Sigmoid colon (tissue), 7 donors: ENCODE measurements around the gene EIF3I. TPM values are rescaled to one million over a fixed set of nuclear protein-coding genes. Genes with fewer than 3 reads are reported as not detected.

Experiments used
- DNase-seq: peaks from one replicate; pipeline ENCODE4 v3.0.0-alpha.2; 2019
- H3K27ac ChIP-seq, 4 donors: fragments of 200-600 bp; sonication (generic); one replicate each; pipeline ENCODE4 v1.5.1; 2016 to 2019; ENCODE audit warnings: mild to moderate bottlenecking in 1 of 4
- H3K27me3 ChIP-seq, 3 donors: fragments of 200-600 bp; sonication (generic); one replicate each; pipeline ENCODE4 v1.5.1; 2019; ENCODE audit warnings: mild to moderate bottlenecking in 1 of 3
- H3K36me3 ChIP-seq, 4 donors: fragments of 200-600 bp; sonication (generic); one replicate each; pipeline ENCODE4 v1.5.1; 2016 to 2019
- H3K4me1 ChIP-seq, 4 donors: fragments of 200-600 bp; sonication (generic); one replicate each; pipeline ENCODE4 v1.5.1; 2017 to 2019
- H3K4me3 ChIP-seq, 4 donors: fragments of 200-600 bp; sonication (generic); one replicate each; pipeline ENCODE4 v1.5.1; 2017 to 2019; ENCODE audit warnings: mild to moderate bottlenecking in 2 of 4, moderate library complexity in 1 of 4
- H3K9me3 ChIP-seq, 4 donors: fragments of 200-600 bp in 3 of 4; sonication (generic) in 3 of 4; one replicate each; pipeline versions ENCODE4 v1.5.1 to v1.6.1; 2013 to 2019
- EP300 ChIP-seq, 4 donors: sonication (generic); formaldehyde crosslinking; IDR thresholded peaks; one replicate each; pipeline ENCODE4 v1.6.1; 2017; ENCODE audit warnings: antibody characterized with exemption in 4 of 4
- POLR2A ChIP-seq, 2 donors: fragments of 450-650 bp; IDR thresholded peaks; one replicate each; pipeline ENCODE4 v1.6.1; 2016; ENCODE audit warnings: antibody characterized with exemption in 2 of 2, mild to moderate bottlenecking in 2 of 2, moderate library complexity in 2 of 2
- POLR2AphosphoS5 ChIP-seq, 4 donors: sonication (generic); formaldehyde crosslinking; IDR thresholded peaks; one replicate each; pipeline ENCODE4 v1.6.1; 2017; ENCODE audit warnings: antibody characterized with exemption in 4 of 4
- WGBS, 2 donors: extraction: QIAGEN DNeasy Blood & Tissue Kit; methylation state at CpG; one replicate each; pipeline ENCODE4 v1.1.7; 2013; 5-methylcytosine and 5-hydroxymethylcytosine counted together
- intact Hi-C: fragments of 100-400 bp; cut with DNase I; formaldehyde crosslinking; loops from one replicate; pipeline ENCODE4 v1.15.1; 2023
- polyA plus RNA-seq, 3 donors: library from polyadenylated mRNA; stranded (reverse); fragments of 200-250 nt; gene quantifications; one replicate each; pipeline ENCODE4 v1.2.3, GENCODE V29; 2013
- total RNA-seq, 4 donors: library from RNA; depleted of rRNA; stranded (reverse); fragments of >200 nt; gene quantifications; one replicate each; pipeline ENCODE4 v1.1.0, GENCODE V29; 2016
- TF ChIP-seq, protein P1 (sequence below), 4 experiments: fragments of 450-650 bp in 3 of 4; fragments of 200-600 bp in 1 of 4; IDR thresholded peaks; one replicate each; pipeline ENCODE4 v1.5.1; 2016 to 2019; ENCODE audit warnings: antibody characterized with exemption in 4 of 4, mild to moderate bottlenecking in 3 of 4, moderate library complexity in 2 of 4
- donor health status: healthy with polysubstance abuse.
- donor health status: Bipolar disorder and iron deficiency.
- donor health status: healthy.

EIF3I gene
- total and polyA plus RNA-seq, 7 donors = 163 to 226 (median 173) TPM

DNA sequence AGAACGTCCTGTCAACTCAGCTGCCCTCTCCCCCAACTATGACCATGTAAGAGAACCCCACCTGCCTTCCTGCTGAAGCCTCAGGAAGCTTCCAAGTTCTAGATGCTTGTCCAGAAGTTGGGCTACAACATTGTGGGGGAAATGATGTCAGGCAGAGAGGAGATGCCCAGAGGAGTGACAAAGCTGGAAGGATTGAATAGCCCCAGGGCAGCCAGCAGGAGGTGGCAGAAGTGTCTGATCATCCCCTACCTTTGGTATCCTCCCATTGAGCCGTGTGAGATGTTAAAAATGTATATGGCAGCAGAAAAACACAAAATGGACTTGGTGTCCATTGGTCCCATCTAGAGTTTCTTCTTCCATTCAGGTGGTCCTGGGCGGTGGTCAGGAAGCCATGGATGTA is 6.6 kb downstream of the EIF3I start:
- no peak overlapping the region for H3K27ac ChIP-seq
- WGBS, 2 donors = 85 to 90% methylated on average over 3 of the region's 3 CpGs
- H3K27me3 ChIP-seq = no peaks in the 10 kb centered on the region
- peaks cover 0 to 7% (median 5%) of the 10 kb centered on the region in 4 donors for H3K4me1 ChIP-seq
- no peak overlapping the region for H3K4me3 ChIP-seq
- intact Hi-C loops = no loop called here
- TF ChIP-seq EP300 (IDR thresholded peaks at IDR 0.05) = no peak
- TF ChIP-seq, protein P1, sequence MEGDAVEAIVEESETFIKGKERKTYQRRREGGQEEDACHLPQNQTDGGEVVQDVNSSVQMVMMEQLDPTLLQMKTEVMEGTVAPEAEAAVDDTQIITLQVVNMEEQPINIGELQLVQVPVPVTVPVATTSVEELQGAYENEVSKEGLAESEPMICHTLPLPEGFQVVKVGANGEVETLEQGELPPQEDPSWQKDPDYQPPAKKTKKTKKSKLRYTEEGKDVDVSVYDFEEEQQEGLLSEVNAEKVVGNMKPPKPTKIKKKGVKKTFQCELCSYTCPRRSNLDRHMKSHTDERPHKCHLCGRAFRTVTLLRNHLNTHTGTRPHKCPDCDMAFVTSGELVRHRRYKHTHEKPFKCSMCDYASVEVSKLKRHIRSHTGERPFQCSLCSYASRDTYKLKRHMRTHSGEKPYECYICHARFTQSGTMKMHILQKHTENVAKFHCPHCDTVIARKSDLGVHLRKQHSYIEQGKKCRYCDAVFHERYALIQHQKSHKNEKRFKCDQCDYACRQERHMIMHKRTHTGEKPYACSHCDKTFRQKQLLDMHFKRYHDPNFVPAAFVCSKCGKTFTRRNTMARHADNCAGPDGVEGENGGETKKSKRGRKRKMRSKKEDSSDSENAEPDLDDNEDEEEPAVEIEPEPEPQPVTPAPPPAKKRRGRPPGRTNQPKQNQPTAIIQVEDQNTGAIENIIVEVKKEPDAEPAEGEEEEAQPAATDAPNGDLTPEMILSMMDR (IDR thresholded peaks at IDR 0.05) = no peak
- TF ChIP-seq POLR2A (IDR thresholded peaks at IDR 0.05) = no peak
- no peak for TF ChIP-seq POLR2AphosphoS5 (IDR thresholded peaks at IDR 0.05)
- peaks cover 34 to 88% (median 50%) of the 10 kb centered on the region in 4 donors for H3K36me3 ChIP-seq
- DNase-seq = no peak
- H3K9me3 ChIP-seq = no peaks in the 10 kb centered on the region

DNA sequence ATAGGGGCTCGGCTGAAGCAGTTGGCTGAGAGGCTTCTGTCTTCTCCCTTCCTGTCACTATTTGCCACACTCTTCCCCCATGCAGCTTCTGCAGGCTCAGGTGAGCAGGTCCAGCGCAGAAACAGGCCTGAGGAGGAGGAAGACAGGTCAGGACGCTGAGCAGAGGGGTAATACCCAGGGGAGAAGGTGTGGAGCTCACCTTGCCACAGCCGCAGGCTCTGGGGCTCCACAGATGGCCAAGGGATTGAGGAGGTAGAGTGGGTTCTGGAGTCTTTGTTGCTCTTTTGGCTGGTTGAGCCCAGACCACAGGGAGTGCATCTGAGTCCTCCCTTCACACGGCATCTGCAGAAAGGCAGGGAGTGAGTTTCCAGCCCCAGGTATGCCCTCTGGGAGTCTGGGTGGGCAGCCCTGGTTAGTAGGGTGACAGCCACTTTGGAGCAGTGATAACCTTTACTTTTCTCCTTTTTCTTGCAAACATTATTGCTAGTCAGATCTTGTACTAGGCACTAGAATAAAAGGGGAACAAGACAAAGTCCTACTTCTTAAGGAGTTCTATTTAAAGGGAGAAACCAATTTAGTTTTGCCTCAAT is 9.7 kb downstream of the EIF3I start:
- no peak overlapping the region for H3K4me3 ChIP-seq
- H3K4me1 ChIP-seq = no peaks in the 10 kb centered on the region
- WGBS, 2 donors = 85 to 91% methylated on average over 5 of the region's 5 CpGs
- H3K9me3 ChIP-seq = no peaks in the 10 kb centered on the region
- peaks cover 23 to 62% (median 34%) of the 10 kb centered on the region in 4 donors for H3K36me3 ChIP-seq
- no peaks in the 10 kb centered on the region for H3K27me3 ChIP-seq
- intact Hi-C loops = no loop called here
- no peak for TF ChIP-seq POLR2AphosphoS5 (IDR thresholded peaks at IDR 0.05)
- TF ChIP-seq POLR2A (IDR thresholded peaks at IDR 0.05) = no peak
- TF ChIP-seq, protein P1 (IDR thresholded peaks at IDR 0.05) = no peak
- TF ChIP-seq EP300 (IDR thresholded peaks at IDR 0.05) = no peak
- no peak for DNase-seq
- H3K27ac ChIP-seq = no peak overlapping the region

DNA sequence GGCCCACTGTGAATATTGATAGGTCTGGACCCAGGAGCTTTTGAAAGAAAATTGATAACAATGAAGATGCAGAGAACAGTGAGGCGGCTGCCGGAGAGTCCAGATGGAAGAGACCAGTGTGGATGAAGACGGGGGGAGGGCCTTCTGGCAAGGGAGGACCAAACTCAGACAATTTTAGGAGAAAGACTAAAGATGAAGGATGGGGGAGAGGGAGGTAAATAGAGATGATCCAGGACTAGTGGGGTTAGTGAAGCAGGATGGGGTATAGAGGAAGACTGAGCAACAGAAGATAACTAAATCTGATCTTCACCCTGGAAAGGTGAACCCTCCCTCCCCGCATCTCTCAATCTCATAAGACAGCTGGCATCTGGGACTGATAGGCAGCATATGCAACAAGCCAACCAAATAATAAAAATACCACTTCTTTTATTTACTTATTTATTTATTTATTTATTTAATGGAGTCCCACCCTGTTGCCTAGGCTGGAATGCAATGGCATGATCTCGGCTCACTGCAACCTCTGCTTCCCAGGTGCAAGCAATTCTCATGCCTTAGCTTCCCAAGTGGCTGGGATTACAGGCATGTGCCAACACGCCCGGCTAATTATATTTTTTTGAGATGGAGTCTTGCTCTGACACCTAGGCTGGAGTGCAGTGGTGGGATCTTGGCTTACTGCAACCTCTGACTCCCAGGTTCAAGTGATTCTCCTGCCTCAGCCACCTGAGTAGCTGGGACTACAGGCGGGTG is 10.5 kb downstream of the EIF3I start:
- TF ChIP-seq, protein P1 (IDR thresholded peaks at IDR 0.05) = no peak
- TF ChIP-seq POLR2AphosphoS5 (IDR thresholded peaks at IDR 0.05) (no peak), POLR2A (IDR thresholded peaks at IDR 0.05) (no peak)
- intact Hi-C loops = no loop called here
- 85 to 91% methylated on average over 8 of the region's 8 CpGs for WGBS, 2 donors
- DNase-seq = no peak
- no peak overlapping the region for H3K4me3 ChIP-seq
- no peaks in the 10 kb centered on the region for H3K9me3 ChIP-seq
- H3K27ac ChIP-seq = no peak overlapping the region
- no peaks in the 10 kb centered on the region for H3K27me3 ChIP-seq
- no peaks in the 10 kb centered on the region for H3K4me1 ChIP-seq
- peaks cover 18 to 54% (median 32%) of the 10 kb centered on the region in 4 donors for H3K36me3 ChIP-seq

DNA sequence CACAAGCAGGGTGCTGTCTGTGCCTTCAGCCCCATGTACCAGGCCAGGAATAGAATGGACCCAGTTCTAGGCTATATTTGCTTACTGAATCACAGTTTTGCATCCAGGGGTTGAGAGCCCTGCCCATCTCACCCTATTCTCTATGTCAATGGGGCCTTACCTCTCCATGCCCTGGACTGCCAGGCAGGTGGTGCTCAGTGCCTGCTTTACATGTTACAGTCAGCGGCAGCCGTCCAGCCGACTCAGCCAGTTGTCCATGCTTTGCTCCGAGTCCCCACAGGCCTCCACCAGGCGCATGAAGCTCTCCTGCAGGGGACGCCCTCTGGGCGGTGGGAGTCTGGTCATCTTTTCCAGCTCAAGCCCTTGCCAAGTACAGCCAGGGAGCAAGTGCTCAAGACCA is 12.6 kb downstream of the EIF3I start:
- TF ChIP-seq POLR2AphosphoS5 (IDR thresholded peaks at IDR 0.05) (no peak), POLR2A (IDR thresholded peaks at IDR 0.05) (no peak), EP300 (IDR thresholded peaks at IDR 0.05) (no peak)
- TF ChIP-seq, protein P1 (IDR thresholded peaks at IDR 0.05) = no peak
- H3K4me3 ChIP-seq = no peak overlapping the region
- WGBS, 2 donors = 91 to 92% methylated on average over 7 of the region's 7 CpGs
- peaks cover 0 to 2% (median 1%) of the 10 kb centered on the region in 4 donors for H3K4me1 ChIP-seq
- no peak for DNase-seq
- intact Hi-C loops = no loop called here
- no peak overlapping the region for H3K27ac ChIP-seq
- H3K9me3 ChIP-seq = no peaks in the 10 kb centered on the region
- H3K36me3 ChIP-seq = peaks cover 3 to 33% (median 15%) of the 10 kb centered on the region in 4 donors
- no peaks in the 10 kb centered on the region for H3K27me3 ChIP-seq
